Measurements from ENCODE around the gene PKMYT1.

The PKMYT1 gene

DNA sequence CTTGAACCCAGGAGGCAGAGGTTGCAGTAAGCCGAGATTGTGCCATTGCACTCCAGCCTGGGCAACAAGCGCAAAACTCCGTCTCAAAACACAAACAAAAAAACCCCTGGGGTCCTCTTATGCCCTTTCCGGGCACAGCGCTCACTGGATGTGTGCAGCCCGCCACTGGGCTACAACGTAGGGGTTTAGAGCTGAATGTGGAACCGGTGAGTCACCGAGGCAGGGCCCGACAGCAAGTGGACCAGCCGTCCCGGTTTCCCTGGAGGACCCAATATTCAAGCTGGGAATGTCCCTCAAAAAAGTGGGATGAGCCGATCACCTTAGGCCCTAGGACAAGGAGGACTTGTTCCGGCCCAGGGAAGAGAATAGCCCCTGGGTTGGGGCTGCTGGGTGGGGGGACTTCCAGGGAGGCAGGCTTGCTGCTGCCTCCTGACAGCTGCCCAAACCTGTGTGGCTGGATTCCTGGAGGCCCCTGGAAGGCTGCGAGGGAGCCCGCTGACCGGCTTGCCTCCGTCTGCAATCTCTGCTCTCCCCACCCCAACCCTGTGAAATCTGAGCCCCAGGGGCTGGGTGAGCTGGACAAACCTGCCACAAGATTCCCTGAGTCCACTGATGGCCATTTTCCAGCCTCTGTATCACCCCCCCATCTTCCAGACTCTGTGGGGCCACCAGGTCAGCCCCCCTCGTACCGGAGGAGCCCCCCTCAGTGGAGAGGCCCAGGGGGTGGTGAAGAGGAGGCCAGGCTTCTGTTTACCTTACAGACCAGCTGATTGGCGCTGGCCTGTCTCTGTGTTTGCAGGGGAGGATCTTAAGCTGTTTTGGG is 29.5 kb upstream of the PKMYT1 start:
- Mint-ChIP-seq H3K36me3 (ENCODE audit: low read depth) (no peaks in the 10 kb centered on the region), H3K4me3 (no peak overlapping the region), H3K9me3 (no peaks in the 10 kb centered on the region), H3K27me3 (peaks cover 13% of the 10 kb centered on the region), H3K4me1 (ENCODE audit: low read depth) (peaks cover 27% of the 10 kb centered on the region), H3K27ac (no peak overlapping the region)

DNA sequence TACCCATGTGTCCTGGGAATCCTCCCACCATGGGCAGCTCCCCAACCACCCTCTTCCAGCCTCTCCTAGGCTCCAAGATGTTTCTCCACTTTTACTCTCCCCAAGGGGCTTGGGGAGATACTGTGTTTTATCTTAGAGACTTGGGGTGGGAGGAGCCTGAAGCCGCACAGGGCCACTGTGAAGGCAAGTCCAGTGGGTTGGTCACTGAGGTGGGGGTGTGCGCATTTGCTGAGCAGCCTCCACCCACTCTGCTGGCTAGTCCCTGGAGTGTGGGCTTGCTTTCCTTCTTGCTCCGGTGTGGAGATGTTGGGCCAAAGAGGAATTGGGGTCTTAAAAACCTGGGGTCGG is 28.4 kb upstream of the PKMYT1 start:
- H3K36me3 Mint-ChIP-seq (ENCODE audit: low read depth), result no peaks in the 10 kb centered on the region
- H3K9me3 Mint-ChIP-seq, result no peaks in the 10 kb centered on the region
- peaks cover 13% of the 10 kb centered on the region for H3K27me3 Mint-ChIP-seq
- H3K4me1 Mint-ChIP-seq (ENCODE audit: low read depth), result peaks cover 28% of the 10 kb centered on the region
- no peak overlapping the region for H3K4me3 Mint-ChIP-seq
- no peak overlapping the region for H3K27ac Mint-ChIP-seq

DNA sequence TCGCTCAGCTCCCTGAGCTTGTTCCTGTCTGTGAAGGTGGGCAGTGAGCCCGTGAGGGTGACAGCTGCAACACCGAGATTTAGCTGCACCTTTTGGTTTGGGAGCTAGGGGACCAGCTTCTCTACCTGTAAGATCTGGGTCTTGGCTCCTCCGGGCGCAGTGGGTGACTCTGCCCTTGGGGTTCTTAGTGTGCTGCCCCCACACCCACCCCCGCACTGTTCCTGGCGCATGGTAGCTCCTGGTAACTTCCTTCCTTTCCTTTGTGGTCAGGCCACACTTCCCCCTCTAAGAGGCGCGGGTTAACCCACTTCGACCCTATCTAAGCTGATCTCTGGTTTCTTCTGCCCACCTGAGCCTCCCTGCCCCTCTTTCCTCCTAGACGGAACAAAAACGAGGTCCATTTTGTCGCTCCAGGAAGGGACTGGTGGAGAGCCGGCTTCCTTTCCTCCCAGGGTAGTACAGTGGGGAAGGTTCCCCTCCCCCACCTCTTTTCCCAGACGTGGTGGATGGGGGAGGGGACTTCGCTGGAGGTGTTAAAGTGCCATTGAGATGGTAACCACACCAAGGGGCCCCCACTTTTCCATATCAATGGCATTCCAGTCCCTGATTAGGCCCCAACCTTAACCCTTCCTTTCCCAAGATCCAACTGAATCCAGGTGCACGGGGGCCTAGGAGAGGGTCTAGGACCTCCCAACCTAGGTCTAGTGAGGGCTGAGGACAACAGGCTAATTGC is 27.9 kb upstream of the PKMYT1 start:
- Mint-ChIP-seq H3K36me3 (ENCODE audit: low read depth) (no peaks in the 10 kb centered on the region), H3K4me3 (peak overlapping the region; percentile 22), H3K27me3 (peaks cover 13% of the 10 kb centered on the region), H3K9me3 (no peaks in the 10 kb centered on the region), H3K4me1 (ENCODE audit: low read depth) (peaks cover 28% of the 10 kb centered on the region), H3K27ac (peak overlapping the region; percentile 59)

DNA sequence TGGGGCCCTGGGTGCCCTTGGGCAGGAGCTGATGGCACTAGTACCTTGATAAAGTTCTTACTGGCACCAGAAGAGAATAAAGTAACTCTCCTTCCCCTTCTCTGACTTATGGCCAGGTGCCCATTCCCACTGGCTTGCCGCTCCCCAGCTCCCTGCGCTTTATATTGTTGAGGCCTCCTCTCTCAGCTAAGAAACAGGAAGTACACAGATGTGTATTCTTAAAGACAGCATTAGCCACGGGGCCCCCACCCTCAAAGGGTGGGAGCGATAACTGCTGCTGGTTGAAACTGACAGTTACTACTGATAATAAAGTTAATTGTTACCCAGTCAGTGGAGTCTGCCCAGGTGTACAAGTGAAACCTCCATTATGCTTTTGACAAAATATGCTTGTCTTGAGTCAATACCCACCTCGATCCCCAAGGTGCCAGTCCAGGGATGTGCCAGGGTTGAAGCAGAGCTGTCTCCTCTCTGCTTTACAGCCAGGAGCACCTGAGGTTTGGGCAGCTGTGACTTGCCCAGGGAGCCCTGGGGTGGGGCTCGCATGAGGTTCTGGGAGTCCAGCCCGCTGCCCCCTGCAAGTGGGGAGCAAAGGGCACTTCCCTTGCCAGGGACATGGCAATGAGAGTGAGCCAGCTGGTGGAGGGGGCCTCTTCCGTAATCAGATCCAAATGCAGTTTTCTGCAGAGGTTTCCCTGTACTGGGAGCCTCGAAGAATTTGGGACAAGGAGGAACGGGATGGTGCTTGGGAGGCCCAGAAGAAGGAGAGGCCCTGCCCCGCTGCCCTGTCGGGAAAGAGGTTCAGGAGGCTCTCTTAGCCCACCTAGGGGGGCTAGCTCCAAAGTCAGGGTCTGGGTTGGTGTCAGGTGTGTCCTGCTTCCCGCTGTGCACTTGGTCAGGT is 27.1 kb upstream of the PKMYT1 start:
- H3K27ac Mint-ChIP-seq, result no peak overlapping the region
- peaks cover 28% of the 10 kb centered on the region for H3K4me1 Mint-ChIP-seq (ENCODE audit: low read depth)
- no peak overlapping the region for H3K4me3 Mint-ChIP-seq
- no peaks in the 10 kb centered on the region for H3K36me3 Mint-ChIP-seq (ENCODE audit: low read depth)
- no peaks in the 10 kb centered on the region for H3K9me3 Mint-ChIP-seq
- peaks cover 13% of the 10 kb centered on the region for H3K27me3 Mint-ChIP-seq

DNA sequence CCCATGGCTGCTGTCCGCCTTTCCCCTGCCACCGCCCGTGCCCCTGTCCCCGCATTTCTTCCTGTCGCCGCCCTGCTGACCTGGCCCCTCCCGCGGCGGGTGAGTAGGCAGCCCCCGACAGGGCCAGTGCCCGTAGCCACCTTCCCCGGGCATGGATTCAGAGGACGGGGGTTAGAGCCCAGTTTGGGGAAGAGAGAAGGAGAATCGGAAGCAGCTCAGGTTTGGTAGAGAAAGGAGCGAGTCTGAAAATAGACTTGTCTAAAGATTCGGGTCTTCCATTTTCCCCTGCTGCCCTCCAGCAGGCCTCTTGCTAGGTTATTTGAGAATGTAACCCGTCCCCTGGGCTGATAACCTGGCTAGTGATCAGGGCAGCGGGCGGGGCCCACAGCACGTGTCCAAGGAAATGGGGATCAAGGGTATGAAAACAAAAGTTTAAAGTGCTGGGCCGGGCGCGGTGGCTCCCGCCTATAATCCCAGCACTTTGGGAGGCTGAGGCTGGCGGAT is 24.6 kb upstream of the PKMYT1 start:
- Mint-ChIP-seq H3K27ac (no peak overlapping the region), H3K36me3 (ENCODE audit: low read depth) (no peaks in the 10 kb centered on the region), H3K9me3 (no peaks in the 10 kb centered on the region), H3K4me3 (peak overlapping the region; percentile 60), H3K27me3 (peaks cover 11% of the 10 kb centered on the region), H3K4me1 (ENCODE audit: low read depth) (peaks cover 28% of the 10 kb centered on the region)

DNA sequence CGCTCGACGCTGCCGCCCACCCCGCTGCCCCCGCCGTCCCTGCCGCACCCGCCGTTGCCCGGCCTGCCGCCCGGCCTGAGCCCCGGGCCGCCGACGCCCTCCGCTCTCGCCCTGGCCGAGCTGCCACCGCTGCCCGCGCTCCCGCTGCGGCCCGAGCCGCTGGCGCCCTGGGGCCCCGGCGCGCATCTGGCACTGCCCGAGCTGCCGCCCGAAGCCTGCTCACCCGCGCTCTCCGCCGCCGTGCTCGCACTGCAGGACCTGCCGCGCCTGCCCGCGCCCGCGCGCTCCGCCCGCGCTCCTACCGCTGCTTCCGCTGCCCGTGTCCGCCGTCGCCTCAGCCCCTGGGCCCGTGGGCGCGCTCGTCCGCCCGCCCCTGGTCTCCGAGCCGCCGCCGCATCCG is 24.1 kb upstream of the PKMYT1 start:
- Mint-ChIP-seq H3K4me1 (ENCODE audit: low read depth) (peaks cover 28% of the 10 kb centered on the region), H3K9me3 (no peaks in the 10 kb centered on the region), H3K27ac (no peak overlapping the region), H3K4me3 (no peak overlapping the region), H3K27me3 (peaks cover 11% of the 10 kb centered on the region), H3K36me3 (ENCODE audit: low read depth) (no peaks in the 10 kb centered on the region)

DNA sequence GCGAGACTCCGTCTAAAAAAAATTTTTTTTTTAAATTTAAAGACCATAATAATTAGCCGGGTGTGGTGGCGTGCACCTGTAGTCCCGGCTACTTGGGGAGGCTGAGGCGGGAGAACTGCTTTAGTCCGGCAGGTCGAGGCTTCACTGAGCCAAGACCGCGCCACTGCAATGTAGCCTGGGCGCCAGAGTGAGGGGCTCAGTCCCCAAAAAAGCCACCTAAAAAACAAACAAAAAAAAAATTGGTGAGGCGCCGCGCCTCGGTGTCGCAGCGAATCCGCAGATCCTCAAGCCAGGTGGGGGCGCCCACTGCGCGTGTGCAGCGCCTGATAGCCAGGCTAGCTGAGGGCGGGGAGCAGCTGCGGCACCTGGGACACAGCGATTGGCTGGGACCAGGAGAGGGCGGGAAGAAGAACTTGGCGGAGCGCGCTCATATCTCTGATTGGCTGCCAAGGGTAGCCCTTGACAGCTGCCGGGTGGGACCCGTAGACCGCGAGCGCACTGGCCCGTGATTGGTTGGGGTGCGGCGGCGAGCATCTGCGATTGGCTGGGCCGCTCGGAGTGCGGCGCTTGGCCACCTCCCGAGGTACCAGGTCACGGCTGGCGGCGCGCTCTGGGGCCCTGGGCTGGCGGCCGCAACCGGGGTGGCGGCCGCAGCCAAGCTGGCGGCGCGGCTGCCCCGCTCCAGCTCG is 23.5 kb upstream of the PKMYT1 start:
- H3K27ac Mint-ChIP-seq, result no peak overlapping the region
- H3K36me3 Mint-ChIP-seq (ENCODE audit: low read depth), result no peaks in the 10 kb centered on the region
- H3K27me3 Mint-ChIP-seq, result peaks cover 11% of the 10 kb centered on the region
- H3K4me3 Mint-ChIP-seq, result peak overlapping the region; percentile 55
- peaks cover 25% of the 10 kb centered on the region for H3K4me1 Mint-ChIP-seq (ENCODE audit: low read depth)
- H3K9me3 Mint-ChIP-seq, result no peaks in the 10 kb centered on the region

DNA sequence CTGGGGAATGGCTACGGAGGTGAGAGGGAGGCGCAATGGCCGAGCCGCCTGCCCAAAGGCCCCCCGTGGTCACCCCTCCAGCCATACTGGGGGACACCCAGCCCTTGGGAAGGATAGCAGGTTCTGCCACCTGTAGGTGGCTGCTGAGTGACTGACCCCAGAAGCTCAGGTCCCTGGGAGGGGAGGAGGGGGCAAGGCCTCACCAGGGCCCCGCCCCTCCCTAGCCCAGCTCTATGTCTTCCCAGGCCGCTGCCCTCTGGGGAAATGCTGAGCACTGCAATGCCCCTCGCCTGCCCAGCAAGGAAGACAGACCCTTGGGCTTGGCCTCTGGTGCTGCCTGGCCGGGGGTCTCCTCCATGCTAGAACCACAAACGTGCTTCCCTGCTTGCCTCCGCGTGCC is 21.1 kb upstream of the PKMYT1 start:
- Mint-ChIP-seq H3K4me1 (ENCODE audit: low read depth) (peaks cover 4% of the 10 kb centered on the region), H3K4me3 (no peak overlapping the region), H3K9me3 (no peaks in the 10 kb centered on the region), H3K36me3 (ENCODE audit: low read depth) (no peaks in the 10 kb centered on the region), H3K27me3 (peaks cover 7% of the 10 kb centered on the region), H3K27ac (no peak overlapping the region)

DNA sequence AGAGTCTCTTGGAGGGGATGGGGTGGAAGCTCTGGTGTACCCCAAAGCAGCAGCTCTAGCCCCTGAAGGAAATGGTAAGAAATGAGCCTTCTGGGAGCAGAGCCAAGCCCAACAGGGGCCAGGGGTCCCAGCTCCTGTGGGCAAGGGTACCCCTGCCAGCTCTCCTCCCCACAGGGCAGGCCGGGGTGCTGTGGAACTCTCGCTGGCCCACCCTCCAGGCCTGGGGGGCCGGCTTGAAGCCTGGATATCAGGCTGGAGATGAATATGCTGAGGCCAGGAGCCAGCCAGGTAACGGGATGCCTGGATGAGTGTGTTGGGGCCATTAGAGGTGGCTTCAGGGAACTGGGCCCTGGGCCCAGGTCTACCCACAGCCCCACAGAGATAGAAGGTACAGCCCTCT is 20.3 kb upstream of the PKMYT1 start:
- H3K9me3 Mint-ChIP-seq, result no peaks in the 10 kb centered on the region
- no peak overlapping the region for H3K4me3 Mint-ChIP-seq

DNA sequence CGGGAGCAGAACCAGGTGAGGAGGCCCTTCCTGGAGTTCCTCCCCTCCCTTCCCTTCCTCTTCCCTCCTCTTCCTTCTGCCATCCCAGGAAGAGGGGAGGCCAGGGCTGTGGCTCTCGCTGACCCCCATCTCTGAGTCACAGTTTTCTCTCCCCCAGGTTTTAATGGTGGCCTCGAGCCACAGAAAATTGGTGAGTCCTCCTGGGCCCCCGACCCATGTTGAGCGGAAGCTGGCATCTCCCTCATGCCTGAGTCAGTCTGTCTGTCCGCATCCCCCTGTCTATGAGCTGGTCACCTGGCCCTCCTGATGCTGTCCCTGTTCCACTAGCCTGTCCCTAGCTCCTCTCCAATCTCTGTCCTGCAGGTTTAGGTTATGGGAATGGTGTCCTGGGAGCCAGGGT is 19.7 kb upstream of the PKMYT1 start:
- Mint-ChIP-seq H3K4me1 (ENCODE audit: low read depth) (peaks cover 3% of the 10 kb centered on the region), H3K36me3 (ENCODE audit: low read depth) (no peaks in the 10 kb centered on the region), H3K27me3 (peaks cover 5% of the 10 kb centered on the region), H3K27ac (no peak overlapping the region), H3K4me3 (no peak overlapping the region), H3K9me3 (no peaks in the 10 kb centered on the region)

More for the DNA sequence above, 20.3 kb upstream of the PKMYT1 start:
- Mint-ChIP-seq H3K4me1 (ENCODE audit: low read depth) (peaks cover 4% of the 10 kb centered on the region), H3K36me3 (ENCODE audit: low read depth) (no peaks in the 10 kb centered on the region), H3K27me3 (peaks cover 7% of the 10 kb centered on the region), H3K27ac (no peak overlapping the region)

DNA sequence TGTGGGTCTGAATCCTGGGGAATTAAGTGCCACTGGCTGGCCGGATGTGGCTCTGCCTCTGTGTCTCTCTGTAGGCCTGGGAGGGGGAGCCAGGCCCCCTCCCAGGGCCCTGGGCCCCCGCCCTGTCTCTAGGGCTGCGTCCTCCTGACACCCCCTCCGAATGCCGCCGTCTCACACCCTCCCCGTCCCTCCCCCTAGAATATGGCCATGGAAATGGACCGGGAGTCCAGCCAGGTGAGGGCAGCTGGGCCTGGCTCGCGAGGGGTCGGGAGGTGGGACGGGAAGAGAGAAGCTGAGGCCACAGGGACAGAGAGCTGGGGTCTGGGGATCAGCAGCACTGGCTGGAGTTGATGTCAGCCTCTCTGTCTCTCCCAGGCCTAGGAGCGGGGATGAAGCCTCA is 16.1 kb upstream of the PKMYT1 start:
- Mint-ChIP-seq H3K4me1 (ENCODE audit: low read depth) (no peaks in the 10 kb centered on the region), H3K9me3 (no peaks in the 10 kb centered on the region), H3K27me3 (peaks cover 3% of the 10 kb centered on the region), H3K4me3 (no peak overlapping the region), H3K27ac (no peak overlapping the region), H3K36me3 (ENCODE audit: low read depth) (no peaks in the 10 kb centered on the region)

DNA sequence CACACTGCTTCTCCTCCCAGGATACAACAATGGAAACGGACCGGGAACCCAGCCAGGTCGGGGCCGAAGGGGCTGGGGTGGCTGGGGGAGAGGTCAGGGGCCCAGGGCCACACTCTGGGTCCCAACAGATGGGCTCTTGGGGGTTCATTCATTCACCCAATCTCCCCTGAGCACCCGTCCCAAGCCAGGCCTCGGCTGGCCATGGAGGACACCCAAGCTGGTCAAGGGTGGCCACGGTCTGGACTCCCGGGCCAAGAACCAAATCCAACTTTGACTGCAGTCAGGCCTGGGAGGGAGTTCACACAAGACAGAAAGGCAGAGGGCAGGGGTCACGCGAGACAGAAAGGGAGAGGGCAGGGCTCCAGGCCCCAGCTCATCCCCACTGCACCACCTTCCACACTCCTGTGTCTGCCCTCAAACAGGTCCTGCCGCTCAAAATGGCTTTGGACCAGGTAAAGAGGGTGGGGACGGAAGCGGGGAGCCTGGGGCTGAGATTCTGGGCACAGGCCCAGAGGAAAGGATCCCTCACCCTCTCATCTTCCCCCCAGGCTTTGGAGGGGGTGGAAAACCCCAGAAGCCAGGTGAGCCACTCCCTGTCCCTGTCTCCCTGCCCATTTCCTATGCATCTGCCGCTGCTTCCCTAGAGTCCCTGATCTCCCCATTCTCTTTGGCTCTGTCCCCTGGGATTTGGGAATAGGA is 12.3 kb upstream of the PKMYT1 start:
- H3K9me3 Mint-ChIP-seq, result no peaks in the 10 kb centered on the region
- H3K27ac Mint-ChIP-seq, result no peak overlapping the region
- no peak overlapping the region for H3K4me3 Mint-ChIP-seq
- no peaks in the 10 kb centered on the region for H3K36me3 Mint-ChIP-seq (ENCODE audit: low read depth)
- H3K27me3 Mint-ChIP-seq, result no peaks in the 10 kb centered on the region
- H3K4me1 Mint-ChIP-seq (ENCODE audit: low read depth), result no peaks in the 10 kb centered on the region

DNA sequence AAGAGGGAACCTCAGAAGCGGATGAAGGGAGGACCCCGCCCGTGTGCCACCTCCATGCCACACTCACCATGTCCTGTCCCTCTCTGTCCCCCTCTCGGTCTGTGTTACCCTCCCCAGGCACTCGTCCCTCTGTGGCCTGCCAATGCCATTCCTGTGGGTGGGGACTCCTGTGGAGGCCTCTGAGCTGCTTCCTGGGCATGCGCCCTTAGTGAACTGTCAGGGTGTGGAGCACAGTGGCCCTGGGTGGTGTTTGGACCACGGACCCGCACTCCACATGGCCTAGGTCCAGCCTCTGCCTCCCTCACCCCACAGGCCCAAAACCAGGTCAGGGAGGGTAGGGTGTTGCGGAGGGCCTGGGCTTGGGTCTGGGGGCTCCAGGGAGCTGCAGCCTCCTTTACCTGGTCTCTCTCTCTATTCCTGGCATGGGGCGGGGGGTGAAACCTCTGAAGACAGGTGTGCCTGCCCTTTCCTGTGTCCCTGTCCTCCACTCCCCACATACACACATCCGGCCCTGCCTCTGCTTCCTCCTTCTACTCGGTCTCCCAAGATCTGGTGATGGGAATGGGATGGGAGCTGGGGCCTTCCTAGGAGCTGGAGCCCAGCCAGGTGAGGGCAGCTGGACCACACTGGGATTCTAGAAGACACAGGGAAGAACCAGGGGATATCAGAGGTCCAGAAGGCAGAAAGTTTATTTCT is 11.5 kb upstream of the PKMYT1 start:
- no peaks in the 10 kb centered on the region for H3K36me3 Mint-ChIP-seq (ENCODE audit: low read depth)
- no peaks in the 10 kb centered on the region for H3K9me3 Mint-ChIP-seq
- no peaks in the 10 kb centered on the region for H3K4me1 Mint-ChIP-seq (ENCODE audit: low read depth)
- no peaks in the 10 kb centered on the region for H3K27me3 Mint-ChIP-seq
- no peak overlapping the region for H3K4me3 Mint-ChIP-seq
- no peak overlapping the region for H3K27ac Mint-ChIP-seq
